Measurements from ENCODE around the gene ADM2. TPM values are rescaled to one million over a fixed set of nuclear protein-coding genes. Genes with fewer than 3 reads are reported as not detected.

ADM2 gene
- total RNA-seq, 2 donors from 2014 or later = 4.0 to 4.2 TPM

- Histone ChIP-seq H3K9me3 (ENCODE audit: control insufficient read depth, low read length) (no peaks in the 10 kb centered on the region), H3K9ac (ENCODE audit: extremely low read depth, low read length, poor library complexity, severe bottlenecking) (peak within 1 kb of the TSS; percentile 75), H3K4me1 (ENCODE audit: control insufficient read depth, insufficient read depth, low read length) (no peaks in the 10 kb centered on the region), H3K27ac (ENCODE audit: low read depth, low read length) (peak within 1 kb of the TSS; percentile 87), H3K4me3 (ENCODE audit: low read length) (peak within 1 kb of the TSS; percentile 88), H3K36me3 (ENCODE audit: control insufficient read depth, insufficient read depth, low read length) (peaks cover 16% of the 10 kb centered on the region), H3K27me3 (ENCODE audit: control insufficient read depth, insufficient read depth, low read length, poor library complexity, severe bottlenecking) (peaks cover 24% of the 10 kb centered on the region)
- peak within 1 kb of the TSS; percentile 70 for H3K4me3 Mint-ChIP-seq
- WGBS, 2 experiments (ENCODE audit: insufficient coverage in 1 of 2, insufficient read length in 1 of 2) = 0 to 2% methylated on average over 50 to 84 of the region's 84 CpGs
- no peaks in the 10 kb centered on the region for H3K9me3 Mint-ChIP-seq
- H3K4me1 Mint-ChIP-seq = peaks cover 9% of the 10 kb centered on the region
- TF ChIP-seq CTCF (conservative IDR thresholded peaks at IDR 0.05) = peak; percentile 73
- peaks cover 31% of the 10 kb centered on the region for H3K27me3 Mint-ChIP-seq (ENCODE audit: insufficient read depth)
- peak; percentile 98 for DNase-seq
- H3K36me3 Mint-ChIP-seq (ENCODE audit: low read depth) = peaks cover 8% of the 10 kb centered on the region
- peak within 1 kb of the TSS; percentile 87 for H3K27ac Mint-ChIP-seq
These were observed 43.9 kb downstream of the ADM2 start, which contains the start of gene SCO2 for GRCh38 chr22:50525104-50525857. SCO2 (minus strand) TSS chr22:50525598; CDS start chr22:50524411, 1,187 bp downstream.

GRCh38 chr22:50525858-50526107 lies 44.4 kb downstream of the ADM2 start:
- Mint-ChIP-seq H3K9me3 (no peaks in the 10 kb centered on the region), H3K4me1 (peaks cover 9% of the 10 kb centered on the region), H3K27me3 (ENCODE audit: insufficient read depth) (peaks cover 36% of the 10 kb centered on the region), H3K27ac (no peak overlapping the region), H3K4me3 (peak overlapping the region; percentile 70), H3K36me3 (ENCODE audit: low read depth) (peaks cover 8% of the 10 kb centered on the region)
- Histone ChIP-seq H3K27ac (ENCODE audit: low read depth, low read length) (peak overlapping the region; percentile 87), H3K9ac (ENCODE audit: extremely low read depth, low read length, poor library complexity, severe bottlenecking) (no peak overlapping the region), H3K4me1 (ENCODE audit: control insufficient read depth, insufficient read depth, low read length) (no peaks in the 10 kb centered on the region), H3K27me3 (ENCODE audit: control insufficient read depth, insufficient read depth, low read length, poor library complexity, severe bottlenecking) (peaks cover 29% of the 10 kb centered on the region), H3K4me3 (ENCODE audit: low read length) (peak overlapping the region; percentile 88), H3K9me3 (ENCODE audit: control insufficient read depth, low read length) (no peaks in the 10 kb centered on the region), H3K36me3 (ENCODE audit: control insufficient read depth, insufficient read depth, low read length) (peaks cover 16% of the 10 kb centered on the region)
- DNase-seq = no peak
- TF ChIP-seq CTCF (conservative IDR thresholded peaks at IDR 0.05) = no peak
- 0% methylated on average over 5 to 33 of the region's 33 CpGs for WGBS, 2 experiments (ENCODE audit: insufficient coverage in 1 of 2, insufficient read length in 1 of 2)

- Mint-ChIP-seq H3K27me3 (ENCODE audit: insufficient read depth) (peaks cover 40% of the 10 kb centered on the region), H3K36me3 (ENCODE audit: low read depth) (peaks cover 5% of the 10 kb centered on the region), H3K27ac (no peak overlapping the region), H3K9me3 (no peaks in the 10 kb centered on the region), H3K4me1 (peaks cover 9% of the 10 kb centered on the region), H3K4me3 (peak overlapping the region; percentile 70)
- H3K36me3 ChIP-seq (ENCODE audit: control insufficient read depth, insufficient read depth, low read length) = peaks cover 12% of the 10 kb centered on the region
- H3K4me3 ChIP-seq (ENCODE audit: low read length) = peak overlapping the region; percentile 88
- peak overlapping the region; percentile 25 for H3K9ac ChIP-seq (ENCODE audit: extremely low read depth, low read length, poor library complexity, severe bottlenecking)
- no peaks in the 10 kb centered on the region for H3K4me1 ChIP-seq (ENCODE audit: control insufficient read depth, insufficient read depth, low read length)
- peak overlapping the region; percentile 87 for H3K27ac ChIP-seq (ENCODE audit: low read depth, low read length)
- TF ChIP-seq CTCF (conservative IDR thresholded peaks at IDR 0.05) = peak; percentile 71
- 2 to 3% methylated on average over 24 to 77 of the region's 77 CpGs for WGBS, 2 experiments (ENCODE audit: insufficient coverage in 1 of 2, insufficient read length in 1 of 2)
- peaks cover 34% of the 10 kb centered on the region for H3K27me3 ChIP-seq (ENCODE audit: control insufficient read depth, insufficient read depth, low read length, poor library complexity, severe bottlenecking)
- no peaks in the 10 kb centered on the region for H3K9me3 ChIP-seq (ENCODE audit: control insufficient read depth, low read length)
- peak; percentile 88 for DNase-seq
These were observed 44.9 kb downstream of the ADM2 start for GRCh38 chr22:50526108-50526833.

Data from endodermal cell (in vitro differentiated cells).